Measurements from ENCODE around the gene AMTN.

DNA sequence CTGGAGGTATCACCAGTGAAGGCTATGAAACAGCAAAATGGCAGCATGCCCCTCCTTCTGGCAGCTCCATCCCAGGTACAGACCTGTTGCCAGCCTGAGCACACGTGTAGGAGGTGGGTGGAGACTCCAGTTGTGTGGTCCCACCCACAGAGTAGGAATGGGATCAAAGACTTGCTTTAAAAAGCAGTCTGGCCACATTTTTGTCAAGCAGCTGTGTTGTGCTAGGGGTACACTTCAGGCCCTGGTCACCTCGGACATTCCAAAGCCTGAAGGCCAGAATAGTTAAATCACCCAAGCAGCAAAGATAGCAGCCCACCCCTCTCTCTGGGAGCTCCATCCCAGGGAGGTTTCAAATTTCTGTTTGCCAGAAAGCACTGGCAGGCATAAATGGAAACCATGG, 53.4 kb downstream of the AMTN start:
- TF ChIP-seq RAD21 (IDR thresholded peaks at IDR 0.05; ENCODE audit: low read depth) (no peak), EGR1 (IDR thresholded peaks at IDR 0.05) (no peak), NFIC (IDR thresholded peaks at IDR 0.05) (no peak), EP300 (IDR thresholded peaks at IDR 0.05; ENCODE audit: borderline replicate concordance) (no peak), YY1 (IDR thresholded peaks at IDR 0.05; ENCODE audit: low read depth) (no peak), ZBTB7A (IDR thresholded peaks at IDR 0.05; ENCODE audit: low read depth) (no peak), CREB1 (IDR thresholded peaks at IDR 0.05; ENCODE audit: low read depth) (no peak), TAF1 (IDR thresholded peaks at IDR 0.05; ENCODE audit: low read depth) (no peak)
- TF ChIP-seq, protein P1, sequence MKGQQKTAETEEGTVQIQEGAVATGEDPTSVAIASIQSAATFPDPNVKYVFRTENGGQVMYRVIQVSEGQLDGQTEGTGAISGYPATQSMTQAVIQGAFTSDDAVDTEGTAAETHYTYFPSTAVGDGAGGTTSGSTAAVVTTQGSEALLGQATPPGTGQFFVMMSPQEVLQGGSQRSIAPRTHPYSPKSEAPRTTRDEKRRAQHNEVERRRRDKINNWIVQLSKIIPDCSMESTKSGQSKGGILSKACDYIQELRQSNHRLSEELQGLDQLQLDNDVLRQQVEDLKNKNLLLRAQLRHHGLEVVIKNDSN (IDR thresholded peaks at IDR 0.05): no peak
- TF ChIP-seq, protein P2, sequence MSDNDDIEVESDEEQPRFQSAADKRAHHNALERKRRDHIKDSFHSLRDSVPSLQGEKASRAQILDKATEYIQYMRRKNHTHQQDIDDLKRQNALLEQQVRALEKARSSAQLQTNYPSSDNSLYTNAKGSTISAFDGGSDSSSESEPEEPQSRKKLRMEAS (IDR thresholded peaks at IDR 0.05): no peak
- TF ChIP-seq, protein P3, sequence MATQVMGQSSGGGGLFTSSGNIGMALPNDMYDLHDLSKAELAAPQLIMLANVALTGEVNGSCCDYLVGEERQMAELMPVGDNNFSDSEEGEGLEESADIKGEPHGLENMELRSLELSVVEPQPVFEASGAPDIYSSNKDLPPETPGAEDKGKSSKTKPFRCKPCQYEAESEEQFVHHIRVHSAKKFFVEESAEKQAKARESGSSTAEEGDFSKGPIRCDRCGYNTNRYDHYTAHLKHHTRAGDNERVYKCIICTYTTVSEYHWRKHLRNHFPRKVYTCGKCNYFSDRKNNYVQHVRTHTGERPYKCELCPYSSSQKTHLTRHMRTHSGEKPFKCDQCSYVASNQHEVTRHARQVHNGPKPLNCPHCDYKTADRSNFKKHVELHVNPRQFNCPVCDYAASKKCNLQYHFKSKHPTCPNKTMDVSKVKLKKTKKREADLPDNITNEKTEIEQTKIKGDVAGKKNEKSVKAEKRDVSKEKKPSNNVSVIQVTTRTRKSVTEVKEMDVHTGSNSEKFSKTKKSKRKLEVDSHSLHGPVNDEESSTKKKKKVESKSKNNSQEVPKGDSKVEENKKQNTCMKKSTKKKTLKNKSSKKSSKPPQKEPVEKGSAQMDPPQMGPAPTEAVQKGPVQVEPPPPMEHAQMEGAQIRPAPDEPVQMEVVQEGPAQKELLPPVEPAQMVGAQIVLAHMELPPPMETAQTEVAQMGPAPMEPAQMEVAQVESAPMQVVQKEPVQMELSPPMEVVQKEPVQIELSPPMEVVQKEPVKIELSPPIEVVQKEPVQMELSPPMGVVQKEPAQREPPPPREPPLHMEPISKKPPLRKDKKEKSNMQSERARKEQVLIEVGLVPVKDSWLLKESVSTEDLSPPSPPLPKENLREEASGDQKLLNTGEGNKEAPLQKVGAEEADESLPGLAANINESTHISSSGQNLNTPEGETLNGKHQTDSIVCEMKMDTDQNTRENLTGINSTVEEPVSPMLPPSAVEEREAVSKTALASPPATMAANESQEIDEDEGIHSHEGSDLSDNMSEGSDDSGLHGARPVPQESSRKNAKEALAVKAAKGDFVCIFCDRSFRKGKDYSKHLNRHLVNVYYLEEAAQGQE (IDR thresholded peaks at IDR 0.05; ENCODE audit: low read depth): no peak

Measured in Ishikawa (cell line).